GM19239 (cell line): ENCODE data around the gene IL25.
"Not testable (repeated sequence)": the region's sequence is repeated elsewhere in the genome, so short reads cannot be mapped to it uniquely, and the experiment has no call there.

Experiments used
- DNase-seq: peaks from one replicate; pipeline ENCODE4 v3.0.0; 2011; ENCODE audit warnings: low spot score; ENCODE audit not compliant: insufficient read length
- FAIRE-seq: peaks from 2 replicates; lab custom pipeline; 2011; peaks lifted over from hg19 to GRCh38; lab: Jason Lieb, UNC

Gene IL25

GRCh38 chr14:23425798-23426197 lies 53.2 kb downstream of the IL25 start:
- not testable (repeated sequence) for DNase-seq, FAIRE-seq
